Activated gamma-delta T cell treated with Interleukin-2 at 50 U/mL for 16 hours (primary cell): ENCODE results near the gene TBK1.
"Not testable (repeated sequence)": the region's sequence is repeated elsewhere in the genome, so short reads cannot be mapped to it uniquely, and the experiment has no call there.

ENCODE experiments used
- DNase-seq: peaks from one replicate; pipeline ENCODE4 v3.0.0-alpha.2; 2020

Gene TBK1

DNA sequence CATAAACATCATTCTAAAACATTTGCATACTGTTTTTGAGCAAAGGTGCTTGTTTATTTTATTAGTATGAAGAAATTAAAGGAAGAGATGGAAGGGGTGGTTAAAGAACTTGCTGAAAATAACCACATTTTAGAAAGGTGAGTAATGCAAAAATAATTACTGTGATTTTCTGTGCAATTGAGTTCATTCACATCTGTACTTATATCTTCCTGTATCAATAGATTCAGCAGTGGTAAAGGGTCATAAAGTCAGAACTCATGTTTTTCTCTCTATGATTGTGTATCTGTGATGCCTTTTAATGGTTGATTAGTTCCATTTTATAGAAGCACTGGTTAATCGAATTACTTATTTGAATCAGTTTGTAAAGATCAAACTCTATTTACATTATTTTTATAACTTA is 46.0 kb downstream of the TBK1 start:
- no peak for DNase-seq

DNA sequence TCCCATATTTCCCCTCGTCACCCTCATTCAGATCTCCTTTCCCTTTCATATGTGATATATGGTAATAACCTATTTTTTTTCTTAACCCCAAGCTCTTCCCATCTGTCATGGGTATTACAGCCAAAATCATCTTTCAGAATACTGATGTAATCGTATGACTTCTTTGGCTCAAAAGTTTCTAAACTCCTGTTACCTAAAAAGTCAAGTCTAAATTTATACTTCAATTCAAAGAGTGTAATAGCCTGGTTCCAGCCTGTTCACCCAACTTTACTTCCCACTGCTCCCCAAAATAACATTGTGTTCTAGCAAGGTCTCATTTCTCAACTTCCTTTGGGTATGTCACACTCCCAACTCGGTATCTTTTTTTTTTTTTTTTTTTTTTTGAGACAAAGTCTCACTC is 48.5 kb downstream of the TBK1 start:
- no peak for DNase-seq

DNA sequence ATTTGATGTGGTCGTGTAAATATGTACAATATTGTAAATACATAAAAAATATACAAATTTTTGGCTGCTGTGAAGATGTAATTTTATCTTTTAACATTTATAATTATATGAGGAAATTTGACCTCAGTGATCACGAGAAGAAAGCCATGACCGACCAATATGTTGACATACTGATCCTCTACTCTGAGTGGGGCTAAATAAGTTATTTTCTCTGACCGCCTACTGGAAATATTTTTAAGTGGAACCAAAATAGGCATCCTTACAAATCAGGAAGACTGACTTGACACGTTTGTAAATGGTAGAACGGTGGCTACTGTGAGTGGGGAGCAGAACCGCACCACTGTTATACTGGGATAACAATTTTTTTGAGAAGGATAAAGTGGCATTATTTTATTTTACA is 49.6 kb downstream of the TBK1 start:
- no peak for DNase-seq

DNA sequence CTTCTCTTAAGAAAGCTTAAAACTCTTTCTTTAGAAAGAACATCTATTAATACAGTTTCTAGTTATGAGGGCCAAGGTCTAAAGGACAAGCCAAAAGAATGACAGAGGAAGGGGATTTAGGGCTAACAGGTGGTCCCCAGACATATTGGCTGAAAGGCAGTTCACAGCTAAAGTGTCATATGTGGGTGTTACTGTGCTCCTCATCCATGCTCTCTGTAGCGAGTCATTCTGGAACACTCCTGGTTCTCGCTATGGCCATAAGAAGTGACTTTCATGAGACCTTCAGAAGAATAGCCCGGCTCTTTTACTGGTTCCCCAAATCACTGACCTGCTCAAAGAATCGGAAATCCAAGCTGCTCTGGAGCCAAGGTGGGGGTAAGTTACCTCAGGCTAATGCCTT is 55.0 kb downstream of the TBK1 start:
- no peak for DNase-seq

DNA sequence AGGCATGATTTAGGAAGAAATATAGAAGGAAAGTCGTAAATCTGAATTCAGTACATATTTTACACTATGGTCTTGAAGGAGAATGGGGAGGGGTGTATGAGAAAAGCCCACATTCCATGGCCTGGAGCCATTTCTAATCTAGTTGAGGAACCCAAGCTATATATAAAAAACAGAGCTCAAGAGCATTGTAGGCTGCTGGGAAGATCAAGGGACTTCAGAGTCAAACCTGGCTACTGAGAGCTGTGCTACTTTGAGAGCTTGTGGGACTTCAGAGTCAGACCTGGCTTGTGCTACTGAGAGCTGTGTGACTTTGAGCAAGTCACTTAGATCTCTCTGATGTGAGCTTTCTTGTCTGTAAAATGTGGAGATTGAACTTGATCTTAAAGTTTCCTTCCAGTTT is 58.7 kb downstream of the TBK1 start:
- DNase-seq: no peak

DNA sequence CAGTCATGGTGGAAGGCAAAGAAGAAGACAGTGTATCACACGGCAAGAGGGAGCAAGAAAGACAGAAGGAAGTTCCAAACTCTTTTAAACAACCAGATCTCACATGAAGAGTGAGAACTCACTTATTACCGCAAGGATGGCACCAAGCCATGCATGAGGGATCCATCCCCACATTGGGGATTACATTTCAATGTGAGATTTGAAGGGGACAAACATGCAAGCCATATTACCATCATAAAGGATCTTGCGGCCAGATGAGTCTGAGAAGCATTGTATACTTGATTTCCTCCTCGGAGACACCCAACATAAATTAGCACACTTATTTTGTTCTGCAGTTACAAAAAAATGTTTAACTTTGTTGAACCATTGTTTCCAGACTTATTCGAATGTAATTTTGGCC is 66.5 kb downstream of the TBK1 start:
- DNase-seq: no peak

DNA sequence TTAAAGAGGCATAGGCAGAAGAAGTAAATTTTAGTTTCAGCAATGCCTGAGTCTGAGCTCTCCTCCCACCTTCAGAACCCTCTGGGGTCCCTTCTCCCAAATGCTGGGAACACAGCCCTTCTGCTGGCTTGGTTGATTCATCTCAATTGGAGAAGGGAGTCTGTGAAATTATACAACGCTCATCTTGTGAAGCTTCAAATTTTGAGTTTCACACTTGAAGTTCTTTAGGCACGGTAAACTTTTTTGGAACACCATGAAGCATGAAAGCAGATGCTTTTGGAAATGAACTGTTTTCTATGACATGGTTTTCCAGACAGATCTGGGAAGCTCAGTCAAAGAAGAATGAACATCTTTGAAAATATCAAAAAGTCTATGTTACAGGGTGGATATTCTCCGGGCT is 69.9 kb downstream of the TBK1 start:
- DNase-seq: no peak

DNA sequence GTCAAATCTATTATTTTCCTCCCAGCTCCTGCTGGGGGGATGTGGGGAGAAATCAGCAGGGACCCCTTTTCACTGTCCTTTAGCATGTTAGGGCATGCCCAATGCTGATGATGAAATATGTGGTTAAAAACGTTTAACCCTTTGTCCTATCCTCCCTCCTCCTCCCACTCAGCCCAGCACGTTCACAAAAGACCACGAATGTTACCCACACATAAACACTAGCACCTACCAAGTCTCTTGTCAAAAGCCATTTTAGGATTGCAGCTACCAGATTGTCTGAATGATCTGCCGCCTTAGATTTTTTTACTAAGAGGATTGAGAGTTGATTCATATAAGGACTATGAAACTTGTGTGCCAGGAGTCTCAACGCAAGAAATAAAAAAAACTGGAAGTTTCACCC is 70.4 kb downstream of the TBK1 start:
- no peak for DNase-seq

DNA sequence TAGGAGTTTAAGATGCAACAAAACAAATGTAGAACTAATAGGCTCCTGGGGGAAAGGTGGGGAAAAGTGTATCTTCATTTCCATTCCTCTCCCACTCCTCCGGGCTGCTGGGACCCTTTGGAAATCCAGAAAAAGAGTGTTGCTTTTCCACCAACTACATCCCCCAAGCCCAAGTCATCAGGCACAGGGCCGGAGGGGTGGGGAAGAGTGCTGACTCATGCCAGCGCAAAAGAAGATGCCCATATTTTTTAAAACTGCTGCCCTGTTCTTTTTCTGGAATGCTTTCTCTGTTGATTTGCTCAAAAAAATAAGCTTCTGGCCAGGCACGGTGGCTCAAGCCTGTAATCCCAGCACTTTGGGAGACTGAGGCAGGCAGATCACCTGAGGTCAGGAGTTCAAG is 70.9 kb downstream of the TBK1 start:
- no peak for DNase-seq

DNA sequence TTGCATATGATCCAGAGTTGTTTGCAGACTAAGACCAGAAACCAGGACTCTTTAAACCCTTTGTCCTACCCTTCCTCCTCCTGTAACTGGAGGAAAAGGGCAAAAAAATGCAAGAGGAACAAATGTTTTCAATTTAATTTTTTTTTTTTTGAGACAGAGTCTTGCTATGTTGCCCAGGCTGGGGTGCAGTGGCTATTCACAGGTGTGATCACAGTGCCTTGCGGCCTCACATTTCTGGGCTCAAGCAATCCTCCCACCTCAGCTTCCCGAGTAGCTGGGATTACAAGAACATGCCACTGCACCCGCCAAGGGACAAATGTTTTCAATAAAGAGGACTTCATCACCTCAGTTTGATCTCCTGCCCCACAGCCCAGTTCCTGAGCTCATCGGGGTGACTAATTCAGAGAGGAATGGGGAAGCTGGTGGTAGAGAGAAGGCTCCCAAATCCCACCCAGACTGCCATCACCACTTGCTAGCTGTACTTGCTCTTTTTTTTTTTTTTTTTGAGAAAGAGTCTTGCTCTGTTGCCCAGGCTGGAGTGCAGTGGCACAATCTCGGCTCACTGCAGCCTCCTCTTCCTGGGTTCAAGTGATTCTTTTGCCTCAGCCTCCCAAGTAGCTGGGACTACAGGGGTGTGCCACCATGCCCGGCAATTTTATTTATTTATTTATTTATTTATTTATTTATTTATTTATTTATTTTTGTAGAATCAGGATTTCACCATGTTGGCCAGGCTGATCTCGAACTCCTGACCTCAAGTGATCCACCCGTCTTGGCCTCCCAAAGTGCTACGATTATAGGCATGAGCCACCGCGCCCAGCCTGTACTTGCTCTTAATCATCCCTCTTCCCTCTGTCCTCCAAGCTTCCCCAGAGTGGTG is 71.9 kb downstream of the TBK1 start:
- DNase-seq: not testable (repeated sequence)

DNA sequence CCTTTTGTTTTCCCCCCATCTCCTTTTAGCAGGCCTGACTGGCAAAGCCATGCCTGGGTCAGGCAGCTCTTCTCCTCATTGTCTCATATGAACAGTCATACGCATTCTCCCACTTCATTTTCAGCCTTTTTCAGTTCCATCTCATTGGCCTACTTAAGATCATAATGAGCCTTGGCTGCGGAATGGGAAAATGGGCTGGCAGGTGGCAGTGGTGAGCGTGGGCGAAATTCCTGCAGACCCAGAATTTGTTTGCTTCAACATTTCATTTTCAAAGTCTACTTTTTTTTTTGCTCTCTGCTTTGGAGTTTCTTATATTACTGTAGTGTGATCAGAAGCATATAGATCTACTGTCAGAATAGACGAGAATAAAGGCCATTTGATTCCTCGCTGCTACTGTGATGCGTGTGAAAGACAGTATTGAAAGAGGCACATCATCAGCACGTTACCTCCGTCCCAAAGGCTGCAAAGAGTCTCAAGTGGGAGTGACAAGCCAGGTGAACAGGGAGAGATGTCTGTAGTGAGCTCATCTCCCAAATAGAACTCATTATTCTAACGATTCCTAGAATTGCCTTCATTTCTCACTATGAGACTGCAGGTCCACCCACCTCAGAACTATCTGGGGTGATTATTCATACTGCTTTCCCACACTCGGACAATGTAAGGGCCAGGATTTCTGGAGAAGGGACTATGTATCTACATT is 73.7 kb downstream of the TBK1 start:
- DNase-seq: no peak

DNA sequence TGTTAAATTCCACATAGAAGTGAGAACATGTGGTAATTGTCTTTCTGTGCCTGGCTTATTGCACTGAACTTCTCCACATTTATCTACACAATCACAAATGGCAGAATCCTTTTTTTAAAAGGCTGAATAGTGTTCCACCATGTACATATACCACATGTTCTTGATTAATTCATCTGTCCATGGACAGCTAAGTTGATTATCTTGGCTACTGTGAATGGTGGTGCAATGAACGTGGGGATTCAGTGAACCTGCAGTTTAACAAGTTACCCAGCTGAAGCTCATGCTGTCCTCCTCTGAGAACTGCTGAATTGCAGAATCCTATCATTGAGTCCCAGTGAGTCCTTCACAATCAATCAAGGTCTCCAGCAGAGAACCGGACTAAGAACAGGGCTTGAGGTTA is 74.9 kb downstream of the TBK1 start:
- DNase-seq: no peak

DNA sequence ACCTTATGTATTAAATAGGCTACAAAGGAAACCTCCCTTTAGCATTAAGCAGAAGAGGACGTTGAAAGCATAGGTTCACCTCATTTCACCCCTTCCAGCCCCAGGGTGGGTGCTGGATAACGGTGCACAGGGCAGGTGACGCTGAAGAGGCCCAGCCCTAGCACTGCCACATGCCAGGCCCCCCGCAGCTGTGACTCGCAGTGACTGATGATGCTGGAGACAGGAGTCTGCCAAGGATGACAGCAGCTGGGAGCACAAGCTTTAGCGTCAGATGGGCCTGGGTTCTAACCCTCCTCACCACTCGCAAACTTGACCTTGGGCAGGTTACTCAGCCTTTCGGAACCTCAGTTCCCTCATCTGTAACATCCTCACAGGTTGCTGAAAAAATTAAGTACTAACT is 76.7 kb downstream of the TBK1 start:
- no peak for DNase-seq

DNA sequence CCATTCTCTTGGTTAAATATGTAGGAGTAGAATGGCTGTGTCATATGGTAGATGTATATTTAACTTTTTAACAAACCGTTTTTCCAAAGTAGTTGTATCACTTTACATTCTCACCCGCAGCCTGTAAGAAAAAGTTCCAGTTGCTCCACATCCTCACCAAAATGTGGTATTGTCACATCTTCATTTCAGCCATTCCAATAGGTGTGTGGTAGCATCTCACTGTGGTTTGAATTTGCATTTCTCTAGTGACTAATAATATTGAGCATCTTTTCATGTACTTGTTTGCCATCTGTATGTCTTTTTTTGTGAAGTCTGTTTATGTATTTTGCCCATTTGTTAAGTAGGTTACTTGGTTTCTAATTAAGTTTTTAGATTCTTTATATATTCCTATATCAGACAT is 78.6 kb downstream of the TBK1 start:
- DNase-seq: no peak

DNA sequence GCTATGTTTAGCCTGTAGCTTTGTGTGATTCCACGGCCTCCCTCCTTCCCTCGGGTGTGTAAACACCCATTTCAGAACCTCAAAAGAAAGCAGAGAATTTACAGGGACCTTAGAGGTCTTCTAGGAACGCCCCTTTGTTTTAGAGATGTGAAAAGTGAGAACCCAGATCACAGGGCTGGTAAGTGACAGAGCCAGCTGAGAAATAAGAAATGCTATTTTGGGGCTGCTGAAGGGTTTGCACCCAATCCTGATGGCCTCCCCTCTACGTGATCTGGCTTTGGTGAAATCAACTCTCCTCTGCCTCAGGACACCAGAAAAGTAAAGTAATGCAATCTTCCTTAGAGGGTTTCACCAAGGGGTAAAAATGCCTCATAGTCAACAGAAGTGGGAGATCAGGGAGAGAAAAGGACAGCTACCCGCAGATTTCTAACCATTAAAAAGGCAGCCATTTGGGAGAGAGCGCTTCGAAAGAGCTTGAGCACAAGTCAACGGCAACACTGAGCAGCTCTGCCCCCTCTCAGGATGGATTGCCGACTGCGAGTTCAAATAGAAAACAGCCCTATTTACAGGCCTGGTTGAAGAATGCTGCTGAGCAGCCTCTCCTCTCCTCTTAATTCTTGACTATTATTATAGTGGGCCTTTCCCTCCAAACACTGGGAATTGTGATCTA is 79.9 kb downstream of the TBK1 start:
- no peak for DNase-seq

DNA sequence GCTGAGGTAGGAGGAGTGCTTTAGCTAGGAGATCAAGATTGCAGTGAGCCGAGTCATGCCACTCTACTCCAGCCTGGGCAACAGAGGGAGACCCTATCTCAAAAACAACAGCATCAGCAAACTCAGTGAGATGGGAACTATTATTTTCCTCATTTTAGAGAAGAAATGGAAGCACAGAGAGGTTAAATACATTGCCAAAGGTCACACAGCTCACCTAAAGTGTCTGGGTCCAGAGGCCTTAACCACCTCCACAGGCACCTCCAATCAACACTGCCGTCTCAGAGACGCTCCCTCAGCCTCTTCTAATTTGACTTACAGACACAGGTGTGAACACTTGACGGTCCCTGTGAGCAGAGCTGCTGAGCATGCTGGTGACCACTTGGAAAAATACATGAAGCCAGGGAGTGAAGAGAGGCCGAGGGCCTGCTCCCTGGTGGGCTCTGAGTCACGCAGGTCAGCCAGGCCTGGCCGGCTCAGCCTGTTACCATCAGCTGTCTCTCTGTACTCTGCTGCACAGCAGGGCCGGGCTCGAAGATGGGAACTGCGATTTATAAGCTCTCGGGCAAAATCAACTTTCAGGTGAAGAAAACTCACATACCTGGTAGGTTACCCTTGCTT is 80.9 kb downstream of the TBK1 start:
- DNase-seq: no peak

DNA sequence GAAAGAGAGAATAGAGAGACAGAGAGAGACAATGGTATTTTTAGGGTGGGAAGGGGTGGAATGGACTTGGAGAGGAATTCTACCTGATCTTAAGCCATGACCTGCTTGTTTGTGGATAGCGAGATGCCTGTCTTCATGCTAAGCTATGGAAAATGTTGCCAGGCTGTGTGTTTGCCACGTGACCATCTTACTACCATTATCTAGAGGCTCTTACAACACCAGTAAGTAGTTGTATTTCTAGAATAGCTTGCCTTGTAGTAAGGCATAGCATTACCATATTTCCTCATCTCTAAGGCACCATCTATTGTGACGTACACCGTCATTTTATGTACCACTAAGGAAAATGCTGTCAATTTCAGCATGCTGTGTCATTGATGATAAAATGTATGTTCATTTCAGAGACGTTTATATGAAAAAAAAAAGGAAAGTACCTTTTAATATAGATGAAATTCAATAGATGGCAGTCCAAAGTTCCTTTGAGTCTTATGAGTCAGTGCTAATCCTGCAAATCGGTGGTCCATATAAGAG is 82.8 kb downstream of the TBK1 start:
- DNase-seq: no peak

DNA sequence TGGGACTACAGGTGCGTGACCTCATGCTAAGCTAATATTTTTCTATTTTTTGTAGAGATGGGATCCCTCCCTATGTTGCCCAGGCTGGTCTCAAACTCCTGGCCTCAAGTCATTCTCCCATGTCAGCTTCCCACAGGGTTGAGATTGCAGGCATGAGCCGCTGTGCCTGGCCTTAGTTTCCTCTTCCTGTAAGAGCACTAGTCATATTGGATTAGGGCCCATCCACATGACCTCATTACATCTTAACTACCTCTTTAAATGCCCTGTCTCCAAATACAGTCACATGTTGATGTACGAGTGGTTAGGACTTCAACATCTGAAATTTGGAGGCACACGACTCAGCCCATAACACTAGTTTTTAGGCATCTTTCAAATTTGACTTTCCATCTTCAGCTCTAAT is 86.2 kb downstream of the TBK1 start:
- no peak for DNase-seq

DNA sequence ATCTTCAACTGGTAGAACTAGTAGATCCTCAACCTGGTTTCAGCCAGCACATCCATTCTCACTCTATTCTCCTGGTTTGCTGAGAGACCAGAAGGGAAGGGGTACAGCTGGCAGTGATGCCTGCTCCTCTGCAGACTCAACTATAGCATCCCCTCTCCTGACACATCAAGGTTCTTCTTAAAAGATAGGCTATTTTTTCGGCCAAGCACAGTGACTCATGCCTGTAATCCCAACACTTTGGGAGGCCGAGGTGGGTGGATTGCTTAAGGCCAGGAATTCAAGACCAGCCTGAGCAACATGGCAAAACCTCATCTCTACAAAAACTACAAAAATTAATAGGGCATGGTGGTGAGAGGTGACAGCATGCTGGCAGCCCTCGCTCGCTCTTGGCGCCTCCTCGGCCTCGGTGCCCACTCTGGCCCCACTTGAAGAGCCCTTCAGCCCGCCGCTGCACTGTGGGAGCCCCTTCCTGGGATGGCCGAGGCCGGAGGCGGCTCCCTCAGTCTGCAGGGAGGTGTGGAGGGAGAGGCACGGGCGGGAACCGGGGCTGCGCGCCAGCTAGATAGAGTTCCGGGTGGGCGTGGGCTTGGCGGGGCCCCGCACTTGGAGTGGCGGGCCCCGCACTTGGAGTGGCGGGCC is 90.6 kb downstream of the TBK1 start:
- not testable (repeated sequence) for DNase-seq

DNA sequence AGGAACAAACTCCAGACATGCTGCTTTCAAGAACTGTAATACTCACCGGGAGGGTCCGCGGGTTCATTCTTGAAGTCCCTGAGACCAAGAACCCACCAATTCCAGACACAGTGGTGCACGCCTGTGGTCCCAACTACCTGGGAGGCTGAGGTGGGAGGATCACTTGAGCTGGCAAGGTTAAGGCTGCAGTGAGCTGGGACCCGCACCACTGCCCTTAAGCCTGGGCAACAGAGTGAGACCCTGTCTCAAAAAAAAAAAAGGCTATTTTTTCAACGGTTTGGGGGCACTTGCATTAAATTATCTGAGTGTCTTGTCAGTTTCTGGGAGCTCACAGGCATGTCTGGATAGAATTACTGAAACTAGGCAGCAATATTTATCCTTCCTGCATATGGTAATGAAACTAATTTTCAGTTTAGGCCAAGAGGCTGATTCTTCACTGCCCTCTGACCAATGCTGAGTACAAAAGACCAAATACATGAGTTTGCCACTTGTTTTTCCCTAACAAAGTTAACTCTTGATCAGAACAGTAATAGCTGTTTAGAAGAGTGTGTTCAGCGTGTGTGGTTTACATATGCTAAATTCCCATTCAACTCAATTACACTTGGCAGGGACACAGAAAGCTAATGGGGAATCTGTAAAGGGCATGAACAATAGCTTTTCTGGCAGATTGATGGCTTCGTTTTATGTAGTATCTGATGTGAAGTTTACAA is 92.6 kb downstream of the TBK1 start:
- no peak for DNase-seq

DNA sequence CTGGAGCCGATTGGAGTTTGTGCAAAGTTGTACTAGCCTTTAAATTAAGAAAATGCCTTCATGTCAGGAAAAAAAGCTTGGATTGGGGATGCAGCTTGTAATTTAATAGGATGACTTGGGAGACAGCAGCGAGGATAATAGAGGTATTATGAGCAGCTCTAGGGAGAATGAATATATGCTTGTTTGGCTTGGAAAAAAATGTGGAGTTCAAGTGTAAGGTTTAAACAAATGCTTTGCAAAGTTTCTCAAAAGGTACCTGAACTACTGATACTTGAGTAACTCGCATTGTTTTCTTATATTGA is 93.1 kb downstream of the TBK1 start:
- no peak for DNase-seq

DNA sequence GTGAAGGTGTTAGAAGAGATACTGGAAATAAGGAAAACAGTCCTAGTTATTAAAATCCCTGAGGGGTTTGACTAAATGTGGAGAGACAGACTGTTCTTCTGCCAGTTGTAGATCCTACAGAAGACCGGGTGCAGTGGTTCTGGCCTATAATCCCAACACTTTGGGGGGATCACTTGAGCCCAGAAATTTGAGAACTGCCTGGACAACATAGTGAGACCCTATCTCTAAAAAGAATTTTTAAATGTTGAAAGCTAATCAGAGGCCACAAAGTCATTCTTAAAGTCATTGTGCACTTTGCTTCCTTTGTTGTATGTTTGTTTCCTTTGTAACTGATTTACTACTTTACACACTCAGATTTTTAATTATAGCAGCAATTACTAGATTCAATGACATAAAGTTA is 97.2 kb downstream of the TBK1 start:
- no peak for DNase-seq
